NB4 (cell line): Measurements from ENCODE around the gene FCMR.

Experiments
- POLR2A ChIP-seq: IDR thresholded peaks from 2 replicates; pipeline ENCODE4 v1.6.1; 2011; ENCODE audit warnings: mild to moderate bottlenecking; ENCODE audit not compliant: insufficient read length; ENCODE audit errors: extremely low read depth
- TF ChIP-seq, protein P1 (sequence below): IDR thresholded peaks from one replicate; pipeline ENCODE4 v1.5.1; 2012; ENCODE audit warnings: low read depth, low read length

DNA sequence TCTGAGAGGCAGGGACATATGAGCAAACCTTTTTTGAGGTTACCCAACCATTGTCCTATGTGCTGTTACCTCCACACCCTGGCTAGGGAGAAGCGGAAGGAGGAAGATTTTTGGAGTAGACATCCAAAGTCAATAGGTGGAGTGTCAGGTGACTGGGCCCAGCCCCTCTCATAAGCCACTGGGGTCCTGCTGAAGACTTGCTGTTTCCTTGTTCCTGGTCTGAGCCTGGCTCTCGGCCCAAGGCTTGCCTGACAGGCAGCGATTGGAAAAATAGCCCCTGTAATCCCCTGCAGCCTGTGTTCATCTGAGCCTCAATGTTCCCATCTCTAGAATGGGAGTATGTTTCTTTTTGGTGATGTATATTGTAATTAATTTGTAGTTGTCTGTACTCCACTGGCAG lies 31.4 kb upstream of the FCMR start:
- TF ChIP-seq, protein P1, sequence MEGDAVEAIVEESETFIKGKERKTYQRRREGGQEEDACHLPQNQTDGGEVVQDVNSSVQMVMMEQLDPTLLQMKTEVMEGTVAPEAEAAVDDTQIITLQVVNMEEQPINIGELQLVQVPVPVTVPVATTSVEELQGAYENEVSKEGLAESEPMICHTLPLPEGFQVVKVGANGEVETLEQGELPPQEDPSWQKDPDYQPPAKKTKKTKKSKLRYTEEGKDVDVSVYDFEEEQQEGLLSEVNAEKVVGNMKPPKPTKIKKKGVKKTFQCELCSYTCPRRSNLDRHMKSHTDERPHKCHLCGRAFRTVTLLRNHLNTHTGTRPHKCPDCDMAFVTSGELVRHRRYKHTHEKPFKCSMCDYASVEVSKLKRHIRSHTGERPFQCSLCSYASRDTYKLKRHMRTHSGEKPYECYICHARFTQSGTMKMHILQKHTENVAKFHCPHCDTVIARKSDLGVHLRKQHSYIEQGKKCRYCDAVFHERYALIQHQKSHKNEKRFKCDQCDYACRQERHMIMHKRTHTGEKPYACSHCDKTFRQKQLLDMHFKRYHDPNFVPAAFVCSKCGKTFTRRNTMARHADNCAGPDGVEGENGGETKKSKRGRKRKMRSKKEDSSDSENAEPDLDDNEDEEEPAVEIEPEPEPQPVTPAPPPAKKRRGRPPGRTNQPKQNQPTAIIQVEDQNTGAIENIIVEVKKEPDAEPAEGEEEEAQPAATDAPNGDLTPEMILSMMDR = no peak
- TF ChIP-seq POLR2A = no peak
